ENCODE results near the gene ESRRA. TPM values are rescaled to one million over a fixed set of nuclear protein-coding genes. Genes with fewer than 3 reads are reported as not detected.
A peak's percentile ranks its signal among the peaks of the same experiment; 100 is the strongest.

ESRRA gene
- total and polyA plus RNA-seq, 12 donors, result 18.2 to 74.4 (median 54.5) TPM

DNA sequence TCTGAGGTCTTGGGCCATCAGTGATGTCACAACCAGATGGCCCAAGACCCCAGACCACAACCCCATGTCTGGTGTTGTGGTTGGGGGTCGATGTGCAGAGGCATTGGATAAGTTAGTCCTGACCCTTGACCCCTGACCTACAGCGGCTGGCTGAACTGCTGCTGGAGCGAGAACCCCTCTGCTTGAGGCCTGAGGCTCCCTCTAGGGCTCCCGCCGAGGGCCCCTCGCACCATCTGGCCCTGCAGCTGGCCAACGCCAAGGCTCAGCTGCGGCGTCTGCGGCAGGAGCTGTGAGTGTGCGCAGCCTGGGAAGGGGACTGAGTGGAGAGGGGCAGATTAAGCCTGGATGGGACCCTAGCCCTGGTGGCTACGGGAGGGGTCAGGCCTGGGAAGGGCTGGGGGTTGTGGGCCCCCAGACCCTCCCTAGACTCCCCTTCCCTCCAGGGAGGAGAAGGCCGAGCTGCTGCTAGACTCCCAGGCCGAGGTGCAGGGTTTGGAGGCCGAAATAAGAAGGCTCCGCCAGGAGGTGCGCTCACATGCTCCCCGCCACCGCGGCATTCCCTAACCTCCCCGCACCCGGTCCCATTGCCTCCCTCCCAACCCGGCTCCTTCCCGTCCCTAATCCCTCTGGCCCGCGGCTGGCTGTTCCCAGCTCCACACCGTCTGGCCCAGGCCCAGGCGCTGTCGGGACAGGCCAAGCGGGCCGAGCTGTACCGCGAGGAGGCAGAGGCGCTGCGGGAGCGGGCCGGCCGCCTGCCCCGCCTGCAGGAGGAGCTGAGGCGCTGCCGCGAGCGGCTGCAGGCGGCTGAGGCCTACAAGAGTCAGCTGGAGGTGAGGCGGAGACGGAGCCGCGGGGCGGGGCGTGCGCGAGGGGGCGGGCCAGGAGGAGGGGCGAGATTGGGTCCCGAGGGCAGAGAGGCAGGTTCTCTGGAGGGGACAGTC, 36.8 kb downstream of the ESRRA start:
- peak; percentile 57 to 84 for TF ChIP-seq POLR2A (IDR thresholded peaks at IDR 0.05)
- TF ChIP-seq, protein P1, sequence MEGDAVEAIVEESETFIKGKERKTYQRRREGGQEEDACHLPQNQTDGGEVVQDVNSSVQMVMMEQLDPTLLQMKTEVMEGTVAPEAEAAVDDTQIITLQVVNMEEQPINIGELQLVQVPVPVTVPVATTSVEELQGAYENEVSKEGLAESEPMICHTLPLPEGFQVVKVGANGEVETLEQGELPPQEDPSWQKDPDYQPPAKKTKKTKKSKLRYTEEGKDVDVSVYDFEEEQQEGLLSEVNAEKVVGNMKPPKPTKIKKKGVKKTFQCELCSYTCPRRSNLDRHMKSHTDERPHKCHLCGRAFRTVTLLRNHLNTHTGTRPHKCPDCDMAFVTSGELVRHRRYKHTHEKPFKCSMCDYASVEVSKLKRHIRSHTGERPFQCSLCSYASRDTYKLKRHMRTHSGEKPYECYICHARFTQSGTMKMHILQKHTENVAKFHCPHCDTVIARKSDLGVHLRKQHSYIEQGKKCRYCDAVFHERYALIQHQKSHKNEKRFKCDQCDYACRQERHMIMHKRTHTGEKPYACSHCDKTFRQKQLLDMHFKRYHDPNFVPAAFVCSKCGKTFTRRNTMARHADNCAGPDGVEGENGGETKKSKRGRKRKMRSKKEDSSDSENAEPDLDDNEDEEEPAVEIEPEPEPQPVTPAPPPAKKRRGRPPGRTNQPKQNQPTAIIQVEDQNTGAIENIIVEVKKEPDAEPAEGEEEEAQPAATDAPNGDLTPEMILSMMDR (IDR thresholded peaks at IDR 0.05), result peak in 5 of 6 experiments; percentile 42 to 61 (median 56)
- no peaks in the 10 kb centered on the region for H3K9me3 ChIP-seq (replicated peaks in 1 of 3)
- peak overlapping the region in 1 of 4 donors; percentile 43 for H3K4me3 ChIP-seq
- 3 to 26% (median 22%) methylated on average over 8 to 55 of the region's 55 CpGs for WGBS, 4 donors
- H3K4me1 ChIP-seq (replicated peaks in 1 of 2), result peaks cover 6% of the 10 kb centered on the region in 2 donors
- DNase-seq, result peak; percentile 93 to 95 (median 94)
- no peaks in the 10 kb centered on the region for H3K27me3 ChIP-seq
- intact Hi-C loops (cut with DNase I), result no loop called here
- H3K36me3 ChIP-seq (replicated peaks in 1 of 2), result no peaks in the 10 kb centered on the region
- peak overlapping the region in 3 of 5 donors; percentile 23 to 76 (median 71) for H3K27ac ChIP-seq

DNA sequence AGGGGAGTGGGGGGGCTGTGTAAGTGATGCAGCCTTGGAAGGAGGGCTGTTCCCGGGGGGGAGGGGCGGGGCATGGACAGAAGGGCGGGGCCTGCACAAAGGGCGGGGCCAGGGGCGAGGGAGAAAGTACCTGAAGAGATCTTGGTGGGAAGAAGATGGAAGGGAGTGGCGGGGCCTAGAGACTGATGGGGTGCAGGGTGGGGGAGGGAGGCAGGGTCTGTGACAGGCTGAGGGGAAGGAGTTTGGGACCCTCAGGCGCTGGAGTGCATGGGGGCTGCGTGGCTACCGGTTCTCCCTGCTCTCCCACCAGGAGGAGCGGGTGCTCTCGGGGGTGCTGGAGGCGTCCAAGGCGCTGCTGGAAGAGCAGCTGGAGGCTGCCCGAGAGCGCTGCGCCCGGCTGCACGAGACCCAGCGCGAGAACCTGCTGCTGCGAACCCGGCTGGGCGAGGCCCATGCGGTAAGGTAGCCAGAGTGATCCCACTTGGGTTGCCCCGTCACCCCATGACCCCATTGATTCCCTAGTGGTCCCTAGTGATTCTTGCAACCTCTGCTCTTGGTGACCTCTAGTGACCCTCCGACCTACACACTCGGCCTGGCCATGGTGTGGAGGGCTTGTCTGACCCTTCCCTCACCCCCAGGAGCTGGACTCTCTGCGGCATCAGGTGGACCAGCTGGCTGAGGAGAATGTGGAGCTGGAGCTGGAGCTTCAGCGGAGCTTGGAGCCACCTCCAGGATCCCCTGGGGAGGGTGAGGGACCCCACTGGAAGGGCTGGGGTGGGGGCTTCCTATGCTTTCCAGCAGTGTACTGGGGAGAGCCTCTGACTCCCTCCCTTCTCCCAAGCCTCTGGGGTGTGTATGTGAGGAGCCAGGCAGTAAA, 37.8 kb downstream of the ESRRA start:
- H3K27me3 ChIP-seq, result no peaks in the 10 kb centered on the region

DNA sequence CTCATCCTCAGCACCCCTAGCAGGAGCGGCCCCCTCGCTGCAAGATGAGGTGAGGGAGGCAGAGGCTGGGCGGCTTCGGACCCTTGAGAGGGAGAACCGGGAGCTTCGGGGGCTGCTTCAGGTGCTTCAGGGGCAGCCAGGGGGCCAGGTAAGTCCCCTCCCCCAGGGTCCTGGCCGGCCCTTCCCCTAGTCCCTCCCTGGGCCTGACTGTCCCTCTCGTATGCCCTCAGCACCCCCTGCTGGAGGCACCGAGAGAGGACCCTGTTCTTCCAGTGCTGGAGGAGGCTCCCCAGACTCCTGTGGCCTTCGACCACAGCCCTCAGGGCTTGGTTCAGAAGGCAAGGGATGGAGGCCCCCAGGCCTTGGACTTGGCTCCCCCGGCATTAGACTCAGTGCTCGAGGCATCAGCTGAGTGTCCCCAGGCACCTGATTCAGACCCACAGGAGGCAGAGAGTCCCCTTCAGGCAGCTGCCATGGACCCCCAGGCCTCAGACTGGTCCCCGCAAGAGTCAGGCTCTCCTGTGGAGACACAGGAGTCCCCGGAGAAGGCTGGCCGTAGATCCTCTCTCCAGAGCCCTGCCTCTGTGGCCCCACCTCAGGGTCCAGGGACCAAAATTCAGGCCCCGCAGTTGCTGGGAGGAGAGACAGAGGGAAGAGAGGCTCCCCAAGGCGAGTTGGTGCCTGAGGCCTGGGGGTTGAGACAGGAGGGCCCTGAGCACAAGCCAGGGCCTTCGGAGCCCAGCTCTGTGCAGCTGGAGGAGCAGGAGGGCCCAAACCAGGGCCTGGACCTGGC, 38.6 kb downstream of the ESRRA start:
- TF ChIP-seq POLR2A (IDR thresholded peaks at IDR 0.05), result no peak
- TF ChIP-seq, protein P1 (IDR thresholded peaks at IDR 0.05), result peak in 4 of 6 experiments; percentile 22 to 32 (median 26)
- H3K27ac ChIP-seq, result no peak overlapping the region
- WGBS, 4 donors, result 78 to 81% (median 79%) methylated on average over 9 to 18 of the region's 18 CpGs
- DNase-seq, result peak in 2 of 7 donors; percentile 41 to 47
- intact Hi-C loops (cut with DNase I), result no loop called here
- peaks cover 6% of the 10 kb centered on the region in 2 donors for H3K4me1 ChIP-seq (replicated peaks in 1 of 2)
- no peaks in the 10 kb centered on the region for H3K36me3 ChIP-seq (replicated peaks in 1 of 2)
- no peaks in the 10 kb centered on the region for H3K9me3 ChIP-seq (replicated peaks in 1 of 3)
- no peak overlapping the region for H3K4me3 ChIP-seq
- no peaks in the 10 kb centered on the region for H3K27me3 ChIP-seq

More for the DNA sequence above, 37.8 kb downstream of the ESRRA start:
- DNase-seq, result peak in 1 of 7 donors; percentile 51
- no peaks in the 10 kb centered on the region for H3K36me3 ChIP-seq (replicated peaks in 1 of 2)
- 60 to 73% (median 67%) methylated on average over 24 to 29 of the region's 29 CpGs for WGBS, 4 donors
- peak overlapping the region in 1 of 5 donors; percentile 71 for H3K27ac ChIP-seq
- H3K4me1 ChIP-seq (replicated peaks in 1 of 2), result peaks cover 6% of the 10 kb centered on the region in 2 donors
- no peaks in the 10 kb centered on the region for H3K9me3 ChIP-seq (replicated peaks in 1 of 3)
- intact Hi-C loops (cut with DNase I), result no loop called here
- H3K4me3 ChIP-seq, result peak overlapping the region in 1 of 4 donors; percentile 43
- TF ChIP-seq, protein P1 (IDR thresholded peaks at IDR 0.05), result no peak
- no peak for TF ChIP-seq POLR2A (IDR thresholded peaks at IDR 0.05)
